Suppressor macrophage treated with lipopolysaccharide for 1 hour (primary cell): Measurements from ENCODE around the gene TBX4.

Source experiments
- DNase-seq, 3 donors: peaks; one replicate each; pipeline ENCODE4 v3.0.0-alpha.2; 2020 to 2022

Gene TBX4

DNA sequence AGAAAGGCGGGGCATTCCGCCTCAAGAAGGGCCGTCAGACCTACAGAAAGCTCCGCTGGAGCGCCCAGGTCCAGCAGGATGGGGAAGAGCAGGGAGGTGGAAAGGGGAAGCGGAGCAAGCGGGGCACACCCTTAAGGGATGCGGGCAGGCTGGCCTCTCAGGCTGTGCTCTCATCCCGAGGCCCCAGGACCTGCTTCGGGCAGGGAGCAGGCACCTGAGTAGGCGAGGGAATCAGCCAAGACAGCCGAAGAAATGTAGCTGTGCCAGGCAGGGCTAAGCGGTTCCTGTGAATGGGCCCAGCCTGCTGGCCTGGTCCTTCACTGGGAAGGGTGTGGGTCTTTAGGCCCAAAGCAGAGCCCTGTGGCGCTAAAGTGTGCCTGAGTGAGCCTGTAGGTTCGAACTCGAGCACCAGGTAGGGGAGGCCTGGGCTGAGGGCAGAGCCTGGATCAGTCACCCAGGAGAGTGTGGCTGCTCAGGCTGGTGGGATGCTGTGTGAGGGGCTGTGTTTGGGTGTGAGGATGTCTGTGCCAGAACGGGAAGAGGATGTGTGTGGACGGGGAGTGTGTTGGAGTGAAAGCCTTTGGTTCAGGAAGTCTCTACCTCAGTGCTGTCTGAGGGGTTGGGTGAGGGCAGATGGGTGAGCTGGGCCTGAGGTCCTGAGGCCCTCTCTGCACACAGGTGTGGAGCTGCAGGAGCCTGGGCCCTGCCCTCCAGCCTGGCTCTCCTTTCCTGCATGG, 3.3 kb downstream of the TBX4 start:
- no peak for DNase-seq

DNA sequence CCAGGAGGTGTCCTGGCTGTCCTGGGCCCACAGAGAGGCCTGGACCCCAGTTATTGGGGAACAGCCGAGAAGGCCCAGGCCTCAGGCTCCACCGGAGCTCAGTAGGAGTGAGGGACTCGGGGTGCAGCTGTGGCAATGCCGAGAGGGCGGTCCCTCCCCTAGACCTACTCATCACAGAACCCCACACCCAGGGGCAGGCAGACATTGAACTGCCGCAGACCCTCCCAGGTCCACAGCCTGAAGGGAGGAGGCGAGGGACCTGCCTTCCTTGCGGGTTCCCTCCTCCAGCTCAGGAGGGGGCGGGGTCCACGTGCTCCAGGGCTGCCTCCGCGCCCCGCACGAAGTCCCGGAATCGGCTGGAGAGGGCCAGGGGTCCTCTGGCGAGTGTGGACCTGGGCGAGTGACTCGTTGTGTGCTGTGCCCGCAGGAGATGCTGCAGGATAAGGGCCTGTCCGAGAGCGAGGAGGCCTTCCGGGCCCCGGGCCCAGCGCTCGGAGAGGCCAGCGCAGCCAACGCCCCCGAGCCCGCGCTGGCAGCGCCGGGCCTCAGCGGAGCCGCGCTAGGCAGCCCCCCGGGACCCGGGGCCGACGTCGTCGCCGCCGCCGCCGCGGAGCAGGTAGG, 3.9 kb downstream of the TBX4 start:
- DNase-seq = no peak

DNA sequence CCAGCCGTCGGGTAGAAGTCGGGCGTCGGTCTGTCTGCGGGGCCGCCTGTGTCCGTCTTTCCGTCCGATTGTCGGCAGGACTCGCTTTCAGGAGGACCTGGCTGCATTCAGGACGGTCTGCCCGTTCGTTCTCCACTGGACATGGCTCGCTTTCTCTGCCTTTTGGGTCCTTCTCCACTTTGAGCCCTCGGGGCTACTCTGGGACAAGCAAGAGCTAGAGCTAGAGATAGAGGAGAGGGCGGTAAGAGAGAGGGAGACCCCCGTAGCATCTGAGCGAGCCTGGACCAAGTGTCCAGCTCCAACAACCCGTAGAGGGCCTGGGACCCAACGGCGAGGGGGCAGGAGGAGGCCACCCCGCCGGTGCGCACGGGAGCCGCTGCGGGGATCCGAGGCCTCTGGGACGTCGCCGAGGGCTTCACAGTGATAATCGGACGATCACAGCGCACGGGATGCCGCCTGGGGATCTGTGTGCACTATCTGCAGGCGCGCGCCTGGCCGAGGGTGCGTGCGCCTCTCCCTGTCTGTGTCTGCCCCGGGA, 4.5 kb downstream of the TBX4 start:
- no peak for DNase-seq

DNA sequence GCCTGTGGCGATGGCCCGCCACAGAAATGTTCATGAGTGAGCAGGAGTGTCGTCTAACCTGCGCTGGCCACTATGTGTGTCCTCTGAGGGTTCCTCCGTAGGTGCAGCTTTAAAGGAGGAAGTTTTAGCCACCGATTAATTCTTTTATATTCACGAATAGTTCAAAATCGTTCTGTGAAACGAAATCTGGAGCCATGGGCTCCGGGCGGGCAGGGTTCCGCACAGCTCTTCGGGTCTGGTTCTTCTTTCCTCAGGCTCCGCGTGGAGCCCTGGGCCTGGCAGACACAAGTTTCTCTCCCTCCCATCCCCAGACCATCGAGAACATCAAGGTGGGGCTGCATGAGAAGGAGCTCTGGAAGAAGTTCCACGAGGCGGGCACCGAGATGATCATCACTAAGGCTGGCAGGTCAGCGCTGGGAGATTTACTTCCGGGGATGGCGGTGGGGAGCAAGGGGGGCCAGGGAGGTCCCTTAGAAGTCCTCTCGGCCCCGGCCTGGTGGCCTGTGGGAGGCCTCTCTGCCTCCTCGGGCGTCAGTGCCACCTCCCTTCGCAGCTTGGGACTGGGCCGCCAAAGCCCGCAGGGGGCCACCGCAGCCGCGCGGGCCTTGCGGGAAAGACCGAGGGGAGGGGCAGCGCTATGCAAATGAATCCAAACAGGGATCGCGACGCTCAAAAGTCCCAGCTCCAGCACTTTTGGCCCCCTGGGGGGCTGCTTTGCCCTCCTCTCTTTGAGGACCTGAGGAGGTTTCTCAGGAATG, 5.2 kb downstream of the TBX4 start:
- DNase-seq = no peak

DNA sequence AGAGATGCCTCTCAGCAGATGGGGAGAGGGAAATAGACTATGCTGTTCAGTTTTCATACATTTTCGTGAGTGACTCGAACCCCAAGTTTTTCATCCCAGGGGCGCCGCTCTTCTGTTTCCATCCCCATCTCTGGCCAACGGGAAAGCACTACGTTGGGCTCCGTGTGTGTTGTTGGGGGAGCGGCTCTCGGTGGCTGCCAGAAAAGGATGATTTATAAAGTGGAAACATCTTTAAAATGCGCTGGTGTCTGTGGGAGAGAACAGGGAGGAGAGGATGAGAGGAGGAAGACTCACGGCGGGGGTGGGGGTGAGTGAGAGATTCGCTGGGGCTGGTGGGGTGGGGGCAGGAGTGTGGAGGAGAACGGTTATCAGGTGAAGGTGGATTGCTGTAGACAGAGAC, 5.8 kb downstream of the TBX4 start:
- no peak for DNase-seq

DNA sequence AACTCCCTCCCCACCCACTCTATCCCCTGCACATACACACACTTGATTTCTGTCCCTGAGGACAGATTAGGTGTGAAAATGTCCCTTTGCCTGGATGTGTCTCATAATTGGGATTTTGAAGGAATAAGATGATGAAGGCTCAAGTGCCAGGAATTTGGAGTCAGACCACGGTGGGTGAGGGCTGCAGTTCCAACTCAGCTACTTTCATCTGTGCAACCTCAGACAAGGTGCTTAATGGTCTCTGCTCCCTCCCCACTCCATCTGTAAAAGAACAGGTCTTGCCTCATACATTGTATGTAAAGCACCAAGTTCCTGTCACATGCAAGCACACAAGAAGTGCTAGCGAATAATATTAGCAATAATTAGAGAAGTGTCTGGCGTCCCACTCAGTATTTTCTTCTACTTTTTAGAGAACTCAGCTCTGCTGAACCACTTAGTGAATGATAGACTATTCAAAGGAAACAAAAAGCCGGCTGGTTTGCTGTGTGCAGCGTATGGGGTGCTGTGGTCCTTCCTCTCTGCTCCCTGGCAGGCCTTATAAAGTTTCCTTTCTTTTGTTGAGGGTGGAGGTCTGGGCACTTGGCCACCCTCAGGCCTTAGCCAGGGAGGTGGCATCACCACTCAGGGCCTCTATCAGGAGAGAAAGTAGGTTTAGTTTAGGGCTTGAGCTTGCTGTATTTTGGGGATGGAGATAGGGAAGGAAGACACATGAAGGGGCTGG, 6.4 kb downstream of the TBX4 start:
- peak in 2 of 3 donors; percentile 50 to 59 for DNase-seq

DNA sequence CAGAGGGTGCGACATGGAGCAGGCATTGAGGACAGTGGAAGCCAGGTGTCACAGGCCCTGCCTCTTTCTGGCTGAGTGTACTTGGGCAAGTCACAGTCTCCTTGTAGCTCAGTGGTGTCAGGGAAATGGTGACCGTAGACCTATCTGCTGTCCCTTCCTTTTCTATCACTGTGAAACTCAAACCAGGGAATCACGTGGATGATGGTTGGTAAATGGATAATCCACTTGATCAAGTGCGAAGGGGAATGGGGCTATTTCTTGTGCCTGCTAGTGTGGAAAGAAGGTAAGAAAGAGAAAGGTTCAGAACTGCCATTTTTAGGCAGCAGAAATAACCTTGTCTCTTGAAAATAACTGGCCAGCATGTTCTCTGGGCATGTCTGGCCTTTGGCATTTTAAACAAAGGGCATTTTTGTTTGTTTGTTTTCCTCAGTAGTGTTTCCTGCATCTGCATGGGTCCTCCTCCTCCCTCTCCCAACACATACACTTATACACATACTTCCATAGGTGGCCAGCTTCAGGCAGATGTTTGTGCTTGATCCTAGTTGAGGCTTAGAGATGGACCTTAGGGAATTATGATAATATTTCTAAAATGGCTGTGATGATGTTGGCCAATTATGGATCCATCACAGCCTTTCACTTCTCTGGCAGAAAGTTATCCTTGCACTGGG, 7.1 kb downstream of the TBX4 start:
- DNase-seq = no peak

DNA sequence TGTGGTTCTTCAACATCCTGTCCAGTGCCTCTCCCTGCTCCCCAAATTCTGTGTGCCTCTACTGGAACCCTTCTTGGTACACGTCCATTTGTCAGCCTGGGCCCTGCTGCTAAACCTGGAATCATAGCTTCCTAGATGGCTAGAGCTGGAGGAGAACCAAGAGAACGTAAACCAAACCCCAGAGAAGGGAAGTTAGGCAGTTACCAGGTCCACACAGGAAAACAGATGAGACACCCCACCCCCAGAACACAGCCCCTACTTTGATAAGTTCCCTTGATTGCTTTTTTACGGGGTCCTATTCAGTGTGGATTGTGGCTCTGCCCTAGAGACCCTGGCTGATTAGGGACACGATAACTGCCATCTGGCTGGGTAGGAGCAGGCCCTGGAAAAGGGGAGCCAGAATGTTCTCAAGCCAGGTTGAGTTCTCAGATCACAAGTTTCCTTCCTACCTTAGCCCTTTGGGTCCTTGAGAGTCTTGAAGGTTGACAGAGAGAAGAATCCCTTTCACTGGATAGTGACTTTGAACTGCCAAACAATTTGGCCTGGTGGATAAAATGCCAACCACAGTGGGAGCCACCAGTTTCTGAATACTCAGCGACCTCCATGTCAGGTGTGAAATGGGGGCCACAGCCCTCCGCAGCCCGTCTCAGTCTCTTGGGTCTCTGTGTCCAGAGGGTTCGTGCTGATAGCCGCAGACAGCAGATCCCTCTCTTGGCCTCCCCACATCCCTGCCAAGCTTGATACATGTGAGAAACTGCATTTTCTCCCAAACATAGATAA, 7.9 kb downstream of the TBX4 start:
- DNase-seq = no peak

DNA sequence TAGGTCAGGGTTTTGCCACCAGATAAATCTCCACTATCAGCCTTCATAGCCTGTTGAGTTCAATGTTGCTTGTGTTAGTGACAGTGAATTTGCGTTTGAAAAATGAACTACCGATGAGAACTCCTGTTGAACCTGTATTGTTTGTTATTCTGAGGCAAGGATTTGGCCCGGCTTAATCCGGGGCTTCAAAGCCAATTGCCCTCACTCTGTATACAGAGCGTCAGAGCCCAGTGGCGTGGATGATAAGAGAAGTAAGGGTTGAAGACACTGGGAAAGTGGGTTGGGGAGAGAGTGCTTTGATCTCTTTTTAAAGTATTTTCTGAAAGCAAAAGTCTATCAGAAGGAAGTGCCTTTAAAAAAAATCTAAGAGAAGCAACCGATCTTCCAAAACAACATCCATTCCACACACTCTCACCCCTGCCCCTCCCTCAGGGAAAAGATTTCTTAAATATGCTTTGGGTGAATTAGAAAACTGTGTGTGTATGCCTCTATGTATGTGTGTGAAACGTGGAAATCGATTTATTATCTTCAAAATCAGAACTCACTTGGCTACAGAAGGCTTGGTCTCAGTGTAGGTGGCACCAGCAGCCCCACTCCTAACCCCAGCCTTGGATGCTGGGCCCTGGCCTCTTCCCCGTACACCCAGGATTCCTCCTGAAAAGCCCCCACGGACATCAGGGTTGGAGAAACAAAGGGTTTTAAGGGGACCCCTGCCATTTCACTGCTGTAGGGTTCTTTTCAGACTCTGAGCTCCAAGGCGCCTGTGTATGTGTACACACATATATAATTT, 8.8 kb downstream of the TBX4 start:
- DNase-seq = no peak

DNA sequence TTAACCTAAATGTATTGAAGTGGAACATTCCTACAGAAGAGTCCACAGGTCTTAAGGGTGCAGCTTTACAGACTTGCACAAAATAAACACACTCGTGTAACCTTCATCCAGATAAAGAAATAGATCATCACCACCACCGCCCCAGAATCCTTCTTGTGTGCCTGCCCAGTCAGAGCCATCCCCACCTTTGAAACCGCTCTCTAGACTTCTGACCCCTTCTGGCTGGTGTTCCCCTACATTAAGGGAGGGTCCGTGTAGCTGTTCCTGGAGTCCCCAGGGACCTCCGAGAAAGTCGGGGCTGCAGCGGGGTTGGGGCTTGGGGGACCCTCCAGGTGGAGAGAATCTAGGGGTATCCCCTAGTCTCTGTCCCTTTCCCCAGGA, 9.4 kb downstream of the TBX4 start:
- DNase-seq = no peak

DNA sequence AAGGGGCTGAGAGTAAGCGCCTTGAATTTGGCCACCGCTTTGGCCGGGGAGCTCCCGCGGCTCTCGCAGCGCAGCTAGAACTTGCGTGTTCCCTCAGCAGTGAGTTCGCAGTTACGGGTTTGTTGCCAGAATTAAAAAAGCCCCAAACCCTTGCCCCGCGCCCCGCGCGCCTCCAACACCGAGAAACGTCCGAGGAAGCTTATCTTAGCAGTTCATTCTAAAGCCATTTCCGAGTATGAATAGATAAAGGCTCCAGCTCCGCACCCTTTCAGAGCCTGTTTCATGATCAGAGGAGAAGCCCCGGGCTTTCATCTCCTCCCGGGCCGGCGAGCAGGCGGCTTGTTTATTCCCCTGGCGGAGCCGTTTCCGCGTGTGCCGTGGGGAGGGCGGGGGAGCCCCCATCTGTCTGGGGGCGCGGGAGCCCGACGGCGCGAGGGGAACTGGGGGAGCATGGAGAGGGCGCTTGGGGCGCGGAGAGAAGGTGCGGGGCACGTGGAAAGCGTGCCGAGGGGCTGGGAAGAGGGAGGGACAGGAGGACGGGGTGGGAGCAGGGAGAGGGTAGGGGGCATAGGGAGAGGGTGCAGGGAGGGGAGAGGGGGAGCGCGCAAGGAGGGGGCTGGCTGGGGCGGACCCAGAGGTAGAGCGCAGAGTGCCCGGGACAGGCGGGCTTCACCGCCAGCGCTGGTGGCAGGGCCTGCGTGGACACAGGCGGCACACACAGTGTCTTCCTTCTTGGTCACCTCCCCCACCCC, 9.9 kb downstream of the TBX4 start:
- no peak for DNase-seq

DNA sequence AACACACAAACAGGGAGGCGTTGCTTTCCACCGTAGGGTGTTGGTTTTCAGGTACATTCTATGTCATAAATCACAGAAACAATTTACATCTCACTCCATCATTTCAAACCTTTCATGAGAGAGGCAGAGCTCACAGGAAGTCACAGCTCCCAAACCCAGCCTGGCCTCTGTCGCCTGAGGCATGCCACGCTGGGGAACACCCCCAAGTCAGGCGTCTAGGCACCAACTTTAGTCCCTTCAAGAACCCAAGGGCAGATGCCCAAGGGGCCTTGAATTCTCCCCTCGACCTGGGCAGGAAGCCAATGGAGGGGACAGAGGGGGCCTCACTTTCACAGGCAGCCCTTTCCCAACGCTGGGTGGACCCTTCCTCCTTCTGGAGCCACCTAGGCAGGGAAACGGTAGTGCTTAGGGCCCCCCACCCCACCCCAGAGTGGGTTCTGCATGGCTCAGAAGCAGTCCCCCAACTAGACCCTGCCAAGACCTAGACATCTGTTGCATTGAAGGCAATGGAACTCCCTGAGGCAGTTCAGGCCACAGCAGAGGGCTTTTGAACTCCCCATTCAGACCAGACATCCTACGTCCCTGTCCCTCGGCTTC, 10.6 kb downstream of the TBX4 start:
- no peak for DNase-seq

DNA sequence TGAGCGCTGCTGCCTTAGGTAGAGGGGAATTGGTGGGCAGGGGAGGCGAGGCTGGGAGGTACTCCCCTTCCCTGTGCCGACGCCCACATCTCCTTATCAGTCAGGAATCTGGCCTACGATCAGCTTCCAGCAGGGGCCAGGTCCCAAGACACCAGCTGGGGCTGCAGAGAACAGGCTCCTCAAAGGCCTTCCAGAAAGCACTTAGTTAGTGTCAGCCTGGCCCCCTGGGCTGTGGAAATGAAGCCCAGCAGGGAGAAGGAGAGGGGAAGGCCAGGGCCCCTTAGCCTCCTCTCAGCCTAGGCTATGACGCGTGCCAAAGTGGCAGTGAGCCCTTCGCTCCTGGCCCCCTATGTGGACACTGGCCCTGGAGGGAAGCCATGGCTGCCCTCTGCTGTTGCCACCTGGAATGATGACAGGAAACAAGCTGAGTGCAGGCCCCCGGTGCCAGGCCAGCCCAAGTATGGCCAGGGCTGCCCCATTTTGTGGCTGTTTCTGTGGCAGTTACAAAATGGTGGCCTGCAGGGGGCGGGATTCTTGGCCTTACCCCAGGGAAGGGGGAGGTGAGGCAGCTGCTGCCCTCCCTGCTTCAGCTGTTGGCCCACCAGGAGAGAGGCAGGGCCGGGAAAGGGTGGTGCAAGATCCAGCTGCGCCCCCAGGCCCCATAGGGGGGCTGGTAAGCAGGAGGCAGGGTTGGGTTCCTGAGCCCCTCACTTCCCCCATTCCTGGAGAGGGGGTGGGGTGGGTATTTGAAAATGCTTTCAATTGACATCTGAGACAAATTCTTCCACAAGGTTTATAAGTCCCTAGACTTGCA, 11.3 kb downstream of the TBX4 start:
- DNase-seq = no peak

DNA sequence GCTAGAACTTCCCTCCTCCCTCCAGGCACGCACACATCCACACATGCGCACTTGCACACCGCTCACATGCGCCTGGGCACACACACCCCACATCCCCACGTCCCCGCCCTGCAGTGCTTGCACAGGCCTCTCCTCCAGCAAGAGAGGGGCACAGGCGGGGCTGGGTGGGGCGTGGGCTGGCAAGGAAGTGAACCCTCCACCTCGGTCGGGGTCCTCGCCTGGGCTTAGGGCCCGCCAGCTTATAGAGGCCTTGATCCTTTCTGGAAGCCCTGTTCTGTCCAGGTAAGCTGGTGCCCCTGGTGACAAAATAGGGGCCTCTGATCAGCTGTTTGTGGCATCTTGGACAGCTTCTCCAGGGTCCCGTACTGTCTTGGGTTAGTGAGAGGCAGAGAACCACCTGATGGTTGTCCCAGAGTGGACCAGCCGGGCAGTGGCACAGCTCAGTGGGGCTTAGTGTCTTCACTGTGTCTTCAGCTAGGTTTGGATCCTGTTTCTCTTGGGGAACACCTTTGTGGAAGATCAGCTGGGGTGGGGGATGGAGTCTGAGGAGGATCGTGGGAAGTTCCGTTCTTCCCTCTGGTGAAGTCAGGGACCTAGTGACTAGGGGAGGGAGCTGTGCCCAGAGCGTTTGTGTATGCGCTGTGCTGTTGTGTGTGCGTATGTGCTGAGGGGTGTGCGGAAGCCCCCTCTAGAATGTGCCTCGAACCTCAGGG, 12.1 kb downstream of the TBX4 start:
- no peak for DNase-seq

DNA sequence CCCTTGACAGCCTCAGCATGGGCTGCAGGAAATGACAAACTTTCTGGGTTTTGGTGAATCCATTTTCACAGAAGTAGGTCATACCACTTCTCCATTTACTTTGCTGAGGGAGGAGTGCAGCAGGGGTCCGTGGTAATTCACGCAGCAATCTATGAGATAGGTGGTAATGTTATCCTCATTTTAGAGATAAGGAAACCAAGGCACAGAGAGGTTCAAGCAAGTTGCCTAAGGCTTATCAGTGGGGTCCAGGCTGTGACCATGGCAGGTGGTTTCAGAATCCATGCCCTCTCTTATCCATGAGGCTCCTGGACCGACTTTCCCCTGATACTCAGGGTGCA, 12.6 kb downstream of the TBX4 start:
- DNase-seq = no peak

DNA sequence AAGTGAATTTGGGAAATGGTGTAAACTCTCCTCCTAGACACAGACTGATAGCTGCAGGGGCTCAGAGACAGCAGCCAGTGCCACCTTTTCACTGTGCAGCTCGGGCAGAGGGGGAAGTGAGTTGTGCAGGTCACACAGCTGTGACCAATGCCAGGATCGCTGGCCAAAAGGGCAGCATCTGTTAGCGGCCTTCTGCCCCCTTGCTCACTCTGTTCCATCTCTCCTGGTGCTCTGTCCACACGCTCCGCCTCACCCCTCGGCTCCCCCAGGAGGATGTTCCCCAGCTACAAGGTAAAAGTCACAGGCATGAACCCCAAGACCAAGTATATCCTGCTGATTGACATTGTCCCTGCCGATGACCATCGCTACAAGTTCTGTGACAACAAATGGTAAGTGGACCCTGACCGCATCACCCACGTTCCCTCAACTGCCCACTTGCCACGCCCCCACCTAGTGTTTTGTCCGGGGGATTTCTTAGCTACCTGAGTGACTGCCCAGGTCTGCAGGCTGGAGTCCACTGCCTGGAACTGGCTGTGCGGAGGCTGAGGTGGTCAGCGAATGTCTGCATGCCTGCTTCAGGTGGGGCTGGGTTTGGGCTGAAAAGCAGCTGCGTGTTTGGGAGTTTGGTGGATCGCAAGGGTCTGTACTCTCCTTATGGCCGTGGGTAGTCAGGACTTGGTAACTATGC, 13.5 kb downstream of the TBX4 start:
- DNase-seq = no peak

DNA sequence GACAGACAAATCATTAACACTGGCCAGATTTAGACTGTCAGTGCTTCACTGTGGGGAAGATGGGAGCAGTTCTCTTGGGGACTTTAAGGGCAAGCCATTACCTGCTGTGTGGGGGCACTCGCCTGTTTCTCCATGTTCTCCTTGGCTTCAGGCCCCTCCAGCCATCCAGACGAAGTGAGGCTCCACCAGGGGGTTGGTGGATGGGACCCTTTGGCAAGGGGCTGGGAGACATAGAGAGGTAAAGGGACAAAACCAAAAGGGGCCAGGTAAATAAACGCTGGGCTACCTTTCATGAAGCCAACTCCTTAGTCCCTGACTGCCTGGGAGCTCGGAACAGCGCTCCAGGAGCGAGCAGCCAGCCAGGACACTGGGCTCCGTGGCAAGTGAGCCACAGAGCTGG, 14.0 kb downstream of the TBX4 start:
- no peak for DNase-seq
